Type B pancreatic cell (in vitro differentiated cells): ENCODE results near the gene ZNF768. TPM values are rescaled to one million over a fixed set of nuclear protein-coding genes. Genes with fewer than 3 reads are reported as not detected.

Experiments
- DNase-seq: peaks from one replicate; pipeline ENCODE4 v3.0.0; 2021; ENCODE audit warnings: mixed read lengths; ENCODE audit not compliant: unreplicated experiment; ENCODE audit errors: extremely low spot score
- H3K27ac Mint-ChIP-seq: 2 replicates; pipeline ENCODE4 v1.8.0; 2021; ENCODE audit warnings: mild to moderate bottlenecking, mixed read lengths
- H3K27me3 Mint-ChIP-seq: 2 replicates; pipeline ENCODE4 v1.8.0; 2021; ENCODE audit warnings: mixed read lengths
- H3K36me3 Mint-ChIP-seq: 2 replicates; pipeline ENCODE4 v1.8.0; 2021; ENCODE audit warnings: mixed read lengths
- H3K4me1 Mint-ChIP-seq: one replicate; pipeline ENCODE4 v1.8.0; 2021; ENCODE audit warnings: mixed read lengths; ENCODE audit not compliant: unreplicated experiment
- H3K4me3 Mint-ChIP-seq: 2 replicates; pipeline ENCODE4 v1.8.0; 2021; ENCODE audit warnings: mild to moderate bottlenecking, mixed read lengths
- H3K9me3 Mint-ChIP-seq: 2 replicates; pipeline ENCODE4 v1.8.0; 2021; ENCODE audit warnings: mixed read lengths
- CTCF ChIP-seq: fragments of 200-600 bp; sonication (generic); conservative IDR thresholded peaks from 2 replicates; pipeline ENCODE4 v1.5.0; 2021; ENCODE audit warnings: antibody characterized with exemption, mild to moderate bottlenecking
- total RNA-seq: library from RNA; stranded (reverse); gene quantifications from 2 replicates; pipeline ENCODE4 v1.2.1, GENCODE V29; 2021; ENCODE audit warnings: low replicate concordance

Gene ZNF768
- total RNA-seq, 1 donor from 2014 or later: 58.7 TPM

- TF ChIP-seq CTCF: no peak
- Mint-ChIP-seq H3K4me1 (peaks cover 17% of the 10 kb centered on the region), H3K27me3 (no peaks in the 10 kb centered on the region), H3K36me3 (peaks cover 6% of the 10 kb centered on the region), H3K4me3 (peak overlapping the region; percentile 89), H3K9me3 (peaks cover 4% of the 10 kb centered on the region), H3K27ac (peak overlapping the region; percentile 89)
- no peak for DNase-seq
Observed at GRCh38 chr16:30558789-30559377, 32.5 kb upstream of the ZNF768 start.

- peaks cover 11% of the 10 kb centered on the region for H3K36me3 Mint-ChIP-seq
- H3K4me1 Mint-ChIP-seq: peaks cover 24% of the 10 kb centered on the region
- peak within 1 kb of the TSS; percentile 89 for H3K27ac Mint-ChIP-seq
- H3K9me3 Mint-ChIP-seq: peaks cover 4% of the 10 kb centered on the region
- H3K27me3 Mint-ChIP-seq: no peaks in the 10 kb centered on the region
- TF ChIP-seq CTCF: no peak
- peak; percentile 96 for DNase-seq
- H3K4me3 Mint-ChIP-seq: peak within 1 kb of the TSS; percentile 89
Observed at GRCh38 chr16:30557957-30558788, 31.8 kb upstream of the ZNF768 start, which contains the start of gene ZNF764. Gene ZNF764, minus strand, starts transcription at chr16:30558374. Its CDS starts 192 bp downstream, at chr16:30558182.

- Mint-ChIP-seq H3K4me3 (peak overlapping the region; percentile 89), H3K4me1 (peaks cover 26% of the 10 kb centered on the region), H3K9me3 (peaks cover 4% of the 10 kb centered on the region), H3K27ac (peak overlapping the region; percentile 89), H3K27me3 (no peaks in the 10 kb centered on the region), H3K36me3 (peaks cover 11% of the 10 kb centered on the region)
- DNase-seq: no peak
- TF ChIP-seq CTCF: no peak
Observed at GRCh38 chr16:30557707-30557956, 31.3 kb upstream of the ZNF768 start.

DNA sequence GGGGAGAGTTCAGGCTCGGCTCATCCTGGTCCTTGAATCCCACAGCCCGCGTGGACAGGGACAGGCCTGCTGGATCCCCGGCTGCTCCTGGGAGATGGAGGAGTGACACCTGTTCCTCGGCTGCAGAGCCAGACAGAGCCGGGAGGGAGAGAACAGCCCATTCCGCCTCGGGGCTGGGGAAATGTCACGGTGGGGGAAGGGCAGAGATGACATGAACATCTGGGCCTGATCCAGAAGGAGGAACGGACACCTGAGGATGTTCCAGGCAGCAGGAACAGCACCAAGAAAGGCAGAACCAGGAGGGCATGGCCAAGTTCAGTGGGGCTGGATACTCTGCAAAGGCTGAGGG is 29.7 kb upstream of the ZNF768 start:
- no peak for DNase-seq
- H3K4me3 Mint-ChIP-seq: peak overlapping the region; percentile 82
- H3K27ac Mint-ChIP-seq: peak overlapping the region; percentile 79
- peaks cover 4% of the 10 kb centered on the region for H3K9me3 Mint-ChIP-seq
- no peak for TF ChIP-seq CTCF
- no peaks in the 10 kb centered on the region for H3K27me3 Mint-ChIP-seq
- peaks cover 26% of the 10 kb centered on the region for H3K4me1 Mint-ChIP-seq
- H3K36me3 Mint-ChIP-seq: peaks cover 11% of the 10 kb centered on the region

DNA sequence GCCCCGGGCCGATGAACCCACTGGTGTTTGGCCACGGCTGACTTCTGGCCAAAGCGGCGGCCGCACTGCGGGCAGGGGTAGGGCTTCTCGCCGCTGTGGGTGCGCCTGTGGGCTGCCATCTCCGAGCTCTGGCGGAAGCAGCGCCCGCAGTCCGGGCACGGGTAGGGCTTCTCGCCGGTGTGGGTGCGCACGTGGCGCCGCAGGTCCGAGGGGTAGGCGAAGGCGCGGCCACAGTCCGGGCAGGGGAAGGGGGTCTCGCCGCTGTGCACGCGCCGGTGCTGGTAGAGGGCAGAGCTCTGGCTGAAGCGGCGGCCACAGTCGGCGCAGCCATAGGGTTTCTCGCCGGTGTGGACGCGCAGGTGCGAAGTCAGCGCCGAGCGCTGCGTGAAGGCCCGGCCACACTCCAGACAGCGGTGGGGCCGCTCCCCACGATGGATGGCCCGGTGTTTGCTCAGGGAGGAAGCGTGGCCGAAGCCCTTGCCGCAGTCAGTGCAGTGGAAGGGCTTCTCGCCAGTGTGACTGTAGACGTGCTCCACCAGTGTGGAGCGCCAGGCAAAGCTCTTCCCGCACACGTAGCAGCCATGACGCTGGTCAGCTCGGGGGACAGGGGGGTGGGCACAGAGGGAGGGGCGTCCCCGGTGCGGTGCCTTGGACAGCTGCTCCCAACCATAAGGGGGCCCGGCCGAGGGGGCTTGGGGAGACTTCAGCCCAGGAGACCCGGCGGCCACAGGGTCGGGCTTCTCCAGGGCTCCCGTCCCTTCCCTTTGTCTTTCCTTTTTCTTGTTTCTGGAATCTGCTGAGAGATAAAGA is 29.2 kb upstream of the ZNF768 start:
- H3K36me3 Mint-ChIP-seq: peaks cover 11% of the 10 kb centered on the region
- TF ChIP-seq CTCF: no peak
- no peak for DNase-seq
- H3K4me1 Mint-ChIP-seq: peaks cover 26% of the 10 kb centered on the region
- H3K9me3 Mint-ChIP-seq: peaks cover 4% of the 10 kb centered on the region
- peak overlapping the region; percentile 79 for H3K27ac Mint-ChIP-seq
- no peaks in the 10 kb centered on the region for H3K27me3 Mint-ChIP-seq
- peak overlapping the region; percentile 82 for H3K4me3 Mint-ChIP-seq
